GM21381 (cell line): ENCODE results near the gene PREP.
"Not testable (repeated sequence)": the region's sequence is repeated elsewhere in the genome, so short reads cannot be mapped to it uniquely, and the experiment has no call there.

Experiments
- ATAC-seq: cut with Tn5 transposase; IDR thresholded peaks from one replicate; pipeline ENCODE4 v1.9.1; 2021; ENCODE audit warnings: mild to moderate bottlenecking, moderate library complexity; ENCODE audit not compliant: unreplicated experiment

PREP gene

DNA sequence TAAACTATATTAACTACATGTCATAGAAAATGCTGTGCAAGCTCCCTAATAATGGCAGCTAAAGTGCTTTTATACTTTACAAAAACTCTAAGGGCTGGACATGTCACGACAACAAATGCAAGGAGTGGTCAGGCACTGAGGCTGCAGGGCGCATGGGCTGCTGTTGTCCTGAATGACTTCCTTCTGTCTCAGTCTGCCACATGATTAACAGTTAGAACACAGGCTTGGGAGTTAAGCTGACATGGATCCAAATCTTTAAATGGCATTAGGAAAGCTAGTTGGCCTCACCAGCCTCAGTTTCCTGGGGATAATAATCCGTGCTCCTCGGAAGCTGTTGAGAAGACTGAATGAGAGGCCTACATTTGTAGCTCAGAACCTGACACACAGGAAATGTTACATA lies 57.4 kb downstream of the PREP start:
- no peak for ATAC-seq

DNA sequence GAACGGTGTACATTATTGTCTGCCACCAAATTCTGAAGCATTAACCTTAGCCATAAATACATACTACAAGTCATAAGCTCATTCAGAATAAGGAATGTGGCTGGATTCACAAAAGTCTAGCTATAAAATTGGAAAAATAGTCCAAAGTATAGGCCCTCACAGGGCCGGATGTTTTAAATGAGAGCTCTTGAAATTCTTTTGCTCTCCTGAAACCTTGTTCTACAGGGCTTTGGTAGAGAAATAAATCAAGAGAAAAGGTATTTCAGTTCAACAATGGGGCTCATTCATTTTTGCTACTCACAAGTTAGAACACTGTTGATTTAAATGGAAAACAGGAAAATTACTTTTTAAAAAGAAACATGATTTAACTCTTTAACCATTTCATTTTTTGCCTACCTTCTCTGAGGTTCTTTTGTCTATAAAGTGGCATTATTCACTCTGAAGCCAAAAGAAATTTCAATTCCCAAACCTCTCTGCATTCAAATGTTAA lies 58.0 kb downstream of the PREP start:
- ATAC-seq: no peak

DNA sequence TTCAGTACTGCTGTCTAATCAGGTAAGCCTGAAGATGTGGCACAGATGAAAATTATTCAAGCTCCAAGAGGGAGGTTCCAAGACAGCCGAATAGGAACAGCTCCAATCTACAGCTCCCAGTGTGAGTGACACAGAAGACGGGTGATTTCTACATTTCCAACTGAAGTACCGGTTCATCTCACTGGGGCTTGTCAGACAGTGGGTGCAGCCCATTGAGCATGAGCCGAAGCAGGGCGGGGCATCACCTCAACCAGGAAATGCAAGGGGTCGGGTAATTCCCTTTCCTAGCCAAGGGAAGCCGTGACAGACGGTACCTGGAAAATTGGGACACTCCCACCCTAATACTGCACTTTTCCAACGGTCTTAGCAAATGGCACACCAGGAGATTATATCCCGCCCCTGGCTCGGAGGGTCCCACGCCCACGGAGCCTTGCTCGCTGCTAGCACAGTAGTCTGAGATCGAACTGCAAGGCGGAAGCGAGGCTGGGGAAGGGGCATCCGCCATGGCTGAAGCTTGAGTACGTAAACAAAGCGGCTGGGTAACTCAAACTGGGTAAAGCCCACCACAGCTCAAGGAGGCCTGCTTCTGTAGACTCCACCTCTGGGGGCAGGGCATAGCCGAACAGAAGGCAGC lies 64.4 kb downstream of the PREP start:
- not testable (repeated sequence) for ATAC-seq

DNA sequence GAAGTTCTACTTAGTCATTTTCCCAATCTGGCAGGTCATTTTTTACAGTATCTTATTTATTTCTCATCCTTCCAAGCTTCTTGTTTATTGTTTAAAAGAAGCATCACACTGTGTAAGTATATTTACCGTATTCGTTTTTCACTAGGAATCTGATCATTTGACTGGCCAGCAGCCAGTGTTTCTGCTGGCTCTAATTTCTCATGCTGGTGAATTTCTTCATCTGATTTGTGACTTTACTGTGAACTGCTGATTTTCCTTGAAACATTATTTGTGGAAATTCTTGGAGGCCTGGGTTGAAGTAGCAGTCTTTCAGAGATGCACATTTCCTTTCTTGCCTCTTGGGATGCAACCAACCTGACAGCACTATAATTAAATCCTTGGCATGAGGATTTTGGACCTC lies 65.9 kb downstream of the PREP start:
- ATAC-seq: no peak

DNA sequence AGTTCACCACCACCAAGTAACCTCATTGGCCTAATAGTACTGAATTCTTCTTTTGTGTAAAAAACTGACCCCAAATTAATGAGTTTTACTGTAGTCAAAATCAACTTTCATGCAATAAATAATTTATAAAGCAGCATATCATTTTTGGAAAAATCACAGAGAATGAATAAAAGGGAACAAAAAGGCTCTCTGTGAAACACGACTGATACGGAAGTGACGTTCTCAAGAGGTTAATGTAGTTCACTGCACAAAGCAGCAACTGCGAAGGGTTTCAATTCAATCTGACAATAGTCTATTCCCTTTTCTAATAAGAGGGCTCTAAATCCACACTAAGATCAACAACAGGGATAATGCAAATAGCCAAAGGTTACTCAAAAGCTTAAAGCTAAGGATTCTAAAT lies 70.3 kb downstream of the PREP start:
- no peak for ATAC-seq

DNA sequence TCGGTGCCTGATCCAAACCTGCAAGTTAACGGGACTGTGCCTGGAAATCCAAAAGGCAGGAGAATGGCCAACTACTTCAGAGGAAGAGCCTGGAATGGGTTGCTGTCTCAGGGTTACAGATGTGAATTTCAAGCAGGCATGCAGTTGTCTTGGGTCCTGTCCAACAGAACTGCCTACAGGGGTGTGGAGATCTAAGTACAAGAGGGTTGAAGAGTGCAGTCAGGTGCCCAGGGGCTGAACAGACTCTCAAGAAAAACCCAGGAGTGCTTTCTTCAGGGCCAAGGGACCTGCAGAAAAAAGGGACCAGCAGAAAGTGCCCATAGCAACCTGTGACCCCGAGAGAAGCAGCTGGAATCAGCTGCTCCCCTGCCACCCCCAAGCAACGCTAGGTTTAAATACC lies 71.0 kb downstream of the PREP start:
- ATAC-seq: no peak

DNA sequence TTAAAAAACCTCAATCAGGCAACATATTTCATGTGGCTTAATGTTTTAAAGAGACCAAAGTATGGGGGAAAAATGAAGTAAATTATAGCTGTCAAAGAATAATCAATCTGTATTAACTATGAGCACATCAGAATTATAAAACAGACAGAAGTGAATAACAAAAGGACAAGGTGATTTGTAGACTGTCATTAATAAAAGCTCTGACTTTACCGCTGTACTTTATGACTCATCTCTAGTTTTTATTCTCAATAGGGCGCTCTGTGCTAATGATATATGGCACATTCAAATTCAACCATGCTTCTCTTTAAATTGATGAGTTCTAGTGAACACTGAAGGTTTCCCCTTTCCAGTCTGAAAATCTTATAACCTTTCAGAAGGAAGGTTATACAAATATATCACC lies 72.0 kb downstream of the PREP start:
- ATAC-seq: no peak

DNA sequence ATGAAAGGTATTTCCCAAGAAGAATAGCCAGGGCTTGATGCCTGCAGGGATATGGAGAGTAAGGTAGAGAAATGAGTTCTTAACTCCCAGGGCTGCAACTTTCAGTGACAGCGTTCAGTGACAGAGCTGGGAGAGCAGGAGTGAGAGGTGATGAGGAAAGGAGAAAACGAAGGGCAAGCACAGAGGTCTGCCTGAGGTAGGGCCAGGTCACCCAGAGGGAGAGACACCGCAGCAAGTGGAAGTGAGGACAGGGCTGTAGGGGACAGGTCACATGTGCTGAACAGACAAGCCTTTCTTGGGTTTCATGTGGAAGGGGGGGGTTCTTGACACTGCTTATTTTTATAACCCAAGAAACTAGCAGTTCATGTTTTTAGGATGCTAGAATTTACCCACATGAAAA lies 72.5 kb downstream of the PREP start:
- ATAC-seq: no peak

DNA sequence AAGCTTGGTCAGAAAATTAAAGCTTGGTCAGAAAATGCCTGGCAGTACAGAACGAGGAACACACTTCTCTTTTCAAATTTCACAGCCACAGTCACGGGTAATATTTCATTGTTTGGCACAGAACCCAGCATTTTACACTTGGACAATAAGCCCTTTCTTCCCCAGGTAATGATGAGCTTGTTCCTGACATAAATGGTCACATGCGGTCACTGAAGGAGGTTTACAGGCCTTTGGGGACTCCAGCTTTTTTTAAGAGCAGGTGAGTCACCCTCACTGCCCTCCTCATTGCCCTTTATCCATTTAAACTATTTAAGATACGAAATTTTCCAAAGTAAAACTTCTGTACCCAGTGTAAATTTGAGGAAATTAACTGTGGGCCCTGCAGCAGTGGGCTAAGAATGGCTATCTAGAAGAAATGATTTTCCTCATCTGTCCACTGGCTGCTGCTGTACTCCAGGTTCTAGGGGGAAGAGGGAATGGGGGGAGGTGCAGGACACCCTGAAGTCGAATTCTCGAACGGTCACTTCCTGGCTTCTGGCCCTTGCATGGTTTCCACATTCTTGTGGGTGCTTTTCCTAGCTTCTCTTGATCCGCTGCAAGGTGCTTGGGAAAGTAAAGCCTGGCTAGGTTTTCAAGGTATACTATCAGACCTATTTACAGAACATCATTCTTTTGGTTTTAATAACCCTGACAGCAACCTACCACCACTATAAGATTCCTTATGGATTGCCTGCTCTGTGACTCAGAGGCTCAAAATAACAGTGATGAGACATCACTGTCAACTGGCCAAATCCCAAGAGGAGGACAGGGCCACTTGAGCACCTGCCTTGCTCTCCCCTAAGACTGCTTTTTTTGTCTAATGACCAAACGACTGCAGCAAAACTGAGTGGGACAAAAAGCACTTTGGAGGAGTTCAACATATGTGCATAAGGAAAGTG lies 75.8 kb downstream of the PREP start:
- no peak for ATAC-seq

DNA sequence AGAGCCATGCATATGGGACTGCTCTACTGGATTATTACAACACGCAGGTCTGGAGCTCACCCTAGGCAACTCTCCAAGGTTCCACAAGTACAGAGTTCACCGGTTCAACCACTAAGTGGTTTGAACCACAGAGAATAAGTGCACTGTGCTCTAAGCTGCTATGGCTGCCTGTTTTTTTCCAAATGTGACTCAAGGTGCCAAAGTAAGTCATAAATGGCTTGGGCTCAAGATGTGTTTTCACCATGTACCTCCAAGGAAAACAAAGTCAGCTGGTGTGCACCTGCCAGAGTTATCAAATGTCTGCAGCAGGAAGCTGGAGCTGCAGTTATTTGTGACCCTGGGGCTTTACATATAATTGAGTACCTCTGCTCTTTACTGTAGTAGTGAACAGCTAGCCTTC lies 76.7 kb downstream of the PREP start:
- ATAC-seq: no peak

DNA sequence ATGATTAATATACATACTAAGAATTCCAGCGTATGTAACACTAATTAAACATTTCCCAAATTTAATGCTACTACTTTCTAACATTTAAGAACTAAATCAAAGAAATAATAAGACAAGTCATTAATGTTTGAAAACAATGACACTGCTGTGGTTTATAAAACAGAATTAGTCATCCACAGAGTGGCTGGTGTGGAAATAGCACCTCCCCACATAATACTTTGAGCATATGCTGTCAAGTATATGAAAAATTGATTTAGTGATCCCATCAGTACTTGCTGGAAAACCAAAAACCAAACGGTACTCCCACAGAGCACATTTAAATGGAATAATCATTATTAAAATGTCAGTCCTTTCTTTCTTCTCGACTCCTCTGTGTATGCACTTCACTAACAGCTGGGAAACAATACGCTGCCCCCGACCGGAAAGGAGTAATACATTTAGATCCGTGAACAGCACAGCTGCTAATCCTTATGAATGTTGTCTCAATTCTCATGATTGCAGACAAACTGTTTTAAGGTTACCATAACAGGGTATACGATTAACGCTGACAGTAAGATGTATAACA lies 78.4 kb downstream of the PREP start:
- no peak for ATAC-seq

DNA sequence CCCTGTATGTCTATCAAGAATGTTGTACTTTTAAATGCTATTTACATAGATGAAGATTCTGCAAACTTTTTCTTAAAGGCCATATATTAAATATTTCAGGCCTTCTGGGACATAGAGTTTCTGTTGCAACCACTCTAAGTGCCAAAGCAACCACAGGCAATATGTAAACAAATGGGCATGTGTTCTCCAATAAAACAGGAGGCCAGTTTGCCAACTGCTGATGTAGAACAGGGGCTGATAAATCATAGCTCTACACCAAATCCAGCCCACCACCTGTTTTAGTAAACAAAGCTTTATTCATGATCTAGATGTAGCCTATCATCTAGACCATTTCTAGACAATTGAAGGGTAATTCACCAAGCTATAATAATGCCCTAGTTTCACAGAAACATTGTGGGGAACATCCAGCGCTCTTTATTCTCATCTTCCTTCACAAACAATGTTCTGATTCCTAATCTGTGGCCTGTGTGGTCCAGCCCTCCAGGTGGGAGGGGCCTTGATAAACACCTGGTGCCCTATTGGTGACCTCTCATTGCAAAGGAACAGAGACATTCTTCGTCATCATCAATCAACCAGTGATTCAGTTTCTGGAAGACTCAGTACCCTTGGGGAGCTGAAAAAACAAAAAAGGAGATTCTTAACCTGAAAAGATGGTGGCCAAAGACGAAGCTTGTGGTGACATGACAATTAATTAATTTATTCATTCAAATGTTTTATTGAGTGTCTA lies 80.2 kb downstream of the PREP start:
- no peak for ATAC-seq

DNA sequence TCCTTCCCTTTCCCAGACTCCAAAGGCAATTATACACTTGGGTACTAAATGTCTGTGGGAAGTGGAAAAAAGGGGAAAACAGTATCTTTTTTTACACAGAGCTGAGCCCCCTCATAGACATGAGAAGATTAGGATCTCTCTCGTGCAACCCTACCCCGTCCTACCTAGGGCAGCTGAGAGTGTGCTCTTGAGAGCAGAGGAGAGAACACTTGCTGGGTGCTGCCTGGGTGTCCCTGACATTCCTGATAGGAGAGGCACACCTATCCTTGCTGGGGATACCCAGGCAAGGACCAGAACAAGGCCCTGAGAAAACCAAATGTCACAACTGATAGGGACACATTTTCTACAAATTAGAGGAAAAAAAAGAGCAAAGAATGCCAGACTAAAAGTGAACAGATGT lies 81.2 kb downstream of the PREP start:
- no peak for ATAC-seq

DNA sequence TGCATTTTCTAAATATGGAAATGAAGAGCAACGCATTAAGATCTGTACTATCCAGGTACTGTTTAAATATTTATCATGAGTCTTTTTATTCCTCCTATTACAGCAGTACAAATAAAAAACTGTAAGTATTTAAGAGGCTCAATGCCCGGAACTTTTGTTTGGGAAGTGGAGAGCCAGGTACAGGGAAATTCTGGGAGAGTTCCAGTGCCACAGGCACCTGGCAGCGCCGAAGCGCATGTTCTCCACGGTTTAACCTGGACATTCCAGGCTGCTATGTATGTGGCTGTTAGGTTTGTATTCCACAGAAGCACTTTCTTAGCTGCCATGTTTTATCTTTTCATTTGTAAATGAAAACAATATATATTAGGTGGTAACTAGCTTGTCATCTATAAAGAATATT lies 81.7 kb downstream of the PREP start:
- no peak for ATAC-seq

DNA sequence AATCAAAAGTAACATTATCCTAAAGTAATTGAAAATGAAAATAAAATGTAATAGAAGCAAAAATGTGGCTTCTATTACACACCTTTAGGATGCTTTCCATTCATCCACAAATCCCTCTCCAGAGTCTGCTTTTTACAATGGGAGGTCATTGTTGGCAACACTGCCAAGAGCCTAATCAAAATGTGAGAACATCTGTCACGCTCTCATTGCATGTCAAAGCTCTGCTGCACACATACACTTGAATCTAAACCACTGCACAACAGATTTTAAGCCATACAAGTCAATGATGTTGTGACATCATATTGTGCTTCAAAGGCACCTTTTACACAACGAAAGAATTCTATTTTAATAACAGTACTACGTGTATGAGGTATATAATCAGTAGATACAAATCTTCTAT lies 82.1 kb downstream of the PREP start:
- ATAC-seq: no peak

DNA sequence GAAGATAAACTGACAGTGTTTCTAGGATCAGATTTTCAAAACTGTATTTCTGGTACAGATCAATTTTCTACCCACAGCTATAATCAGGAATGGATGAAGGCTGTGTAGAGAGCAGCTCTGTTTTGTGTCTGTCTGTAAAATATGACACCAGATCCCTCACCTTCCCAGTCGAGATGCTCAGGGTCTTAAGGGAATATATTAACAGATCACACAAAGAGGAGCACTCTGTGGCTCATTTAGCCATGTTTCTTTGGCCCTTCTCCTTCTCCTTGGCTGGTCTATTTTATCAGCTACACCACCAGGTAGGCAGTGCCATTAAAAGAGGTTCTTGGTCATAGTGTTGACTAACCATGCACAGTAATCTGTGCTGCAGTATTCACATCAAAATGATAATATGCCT lies 82.6 kb downstream of the PREP start:
- ATAC-seq: no peak

DNA sequence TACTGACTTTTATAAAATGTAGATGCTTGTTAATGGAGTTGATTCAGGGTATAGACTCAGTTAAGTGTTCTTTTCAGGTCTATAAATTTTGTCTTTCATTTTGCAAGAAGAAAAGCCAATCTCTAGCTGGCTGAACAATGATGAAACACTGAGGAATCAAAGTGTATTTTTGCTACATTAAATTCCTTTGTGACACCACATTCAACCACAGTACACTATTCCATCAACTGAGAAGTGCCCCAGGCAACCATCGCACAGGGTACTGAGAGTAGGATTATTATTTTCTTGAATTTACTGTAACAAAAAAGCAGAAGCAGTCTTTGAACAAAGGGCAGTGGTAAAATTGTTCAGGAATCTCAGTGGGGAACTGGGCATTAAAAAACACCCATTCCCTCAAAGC lies 83.6 kb downstream of the PREP start:
- ATAC-seq: no peak

DNA sequence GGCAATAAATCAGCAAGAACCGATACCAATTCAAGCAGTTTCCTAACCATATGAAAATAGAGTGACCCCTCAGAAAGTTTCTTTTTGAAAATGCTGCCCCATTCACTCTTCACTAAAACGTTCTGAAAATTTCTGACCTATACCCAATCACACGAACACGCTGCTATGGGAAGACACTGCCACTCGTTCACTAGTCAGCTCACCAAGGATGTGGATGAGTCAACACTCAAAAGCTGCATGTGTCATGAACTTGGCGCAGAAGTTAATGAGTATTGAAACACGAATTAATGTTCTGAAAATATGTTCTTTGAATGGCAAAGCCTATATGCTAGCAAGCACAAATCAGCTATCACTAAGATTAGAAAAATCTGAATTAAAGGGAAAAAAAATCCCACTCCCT lies 84.2 kb downstream of the PREP start:
- ATAC-seq: no peak

DNA sequence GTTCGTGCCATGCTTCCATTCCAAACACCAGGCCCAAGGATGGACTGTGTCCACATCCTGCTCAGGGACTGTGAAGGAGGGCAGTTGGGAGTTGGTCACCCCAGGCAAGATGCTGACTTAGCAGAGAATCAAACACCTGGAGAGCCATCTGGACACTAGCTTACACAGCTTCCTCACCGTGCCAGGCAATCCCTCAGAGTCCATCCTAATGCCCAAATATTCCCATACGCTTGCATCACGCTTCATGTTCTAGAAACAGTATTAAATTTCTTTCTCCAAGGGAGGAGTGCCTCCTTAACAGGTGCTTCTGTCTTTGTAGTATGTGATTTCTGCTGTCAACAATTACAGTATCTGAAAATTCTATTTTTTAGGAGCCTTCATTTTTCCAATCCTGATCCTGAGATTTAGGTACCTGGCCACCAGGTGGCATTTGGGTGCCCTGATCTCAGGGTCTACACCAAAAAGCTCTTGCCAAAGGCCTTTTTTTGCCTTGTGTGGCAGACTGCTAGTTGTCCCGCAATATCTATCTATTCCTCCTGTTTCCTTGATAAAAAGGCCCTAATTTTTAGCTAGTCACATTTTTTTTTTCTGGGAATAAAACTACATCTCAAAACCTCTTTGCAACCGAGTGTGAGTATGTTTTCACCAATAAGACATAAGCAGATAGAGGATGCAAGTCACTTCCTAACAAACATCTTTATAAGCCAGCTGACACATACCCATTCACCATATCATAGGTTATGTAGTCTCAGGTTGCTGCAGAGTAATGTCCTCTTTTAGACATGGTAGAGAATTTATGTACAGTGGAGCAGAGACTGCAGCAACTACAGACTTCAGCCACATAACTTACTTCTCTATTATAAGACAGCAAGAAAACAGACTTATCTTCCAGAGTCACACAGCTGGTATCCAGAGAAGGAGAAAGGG lies 85.0 kb downstream of the PREP start:
- ATAC-seq: no peak

DNA sequence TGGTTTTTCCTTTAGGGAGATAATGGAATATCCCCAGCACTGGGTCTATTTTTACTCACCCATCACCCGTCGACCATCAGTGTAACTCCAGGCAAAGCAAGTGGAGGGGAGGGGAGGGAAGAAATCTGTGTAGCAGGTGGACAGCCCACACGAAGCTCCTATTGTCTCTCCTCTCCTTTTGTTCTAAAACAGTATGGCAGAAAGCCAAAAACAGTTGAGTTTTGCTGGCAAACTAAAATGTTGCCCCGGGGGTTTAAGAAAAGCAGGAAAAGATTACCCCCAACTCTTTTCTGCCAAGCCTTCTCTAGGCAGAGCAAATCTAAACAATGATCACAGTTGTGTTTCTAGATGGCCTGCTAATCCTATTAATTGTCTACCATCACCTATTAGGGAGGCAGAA lies 89.7 kb downstream of the PREP start:
- no peak for ATAC-seq
